HepG2 (cell line): ENCODE data around the gene ABCB9. TPM values are rescaled to one million over a fixed set of nuclear protein-coding genes. Genes with fewer than 3 reads are reported as not detected.

Experiments
- AHR ChIP-seq: IDR thresholded peaks from 2 replicates; pipeline ENCODE4 v1.6.1; 2018; ENCODE audit warnings: missing genetic modification reagents, missing compliant biosample characterization
- FOXO1 ChIP-seq: sonication (generic); formaldehyde crosslinking; IDR thresholded peaks from 2 replicates; pipeline ENCODE4 v1.4.0; 2020; ENCODE audit warnings: missing genetic modification reagents
- JDP2 ChIP-seq: sonication (generic); formaldehyde crosslinking; IDR thresholded peaks from 2 replicates; pipeline ENCODE4 v1.8.1; 2022; ENCODE audit warnings: missing genetic modification reagents, borderline replicate concordance
- NAIF1 ChIP-seq: sonication (generic); formaldehyde crosslinking; IDR thresholded peaks from 2 replicates; pipeline ENCODE4 v1.5.0; 2020; ENCODE audit warnings: mild to moderate bottlenecking, missing genetic modification reagents, borderline replicate concordance
- NFIC ChIP-seq: IDR thresholded peaks from 2 replicates; pipeline ENCODE4 v1.6.1; 2012; ENCODE audit warnings: mild to moderate bottlenecking, low read length, inconsistent platforms
- NFKB2 ChIP-seq: sonication (generic); formaldehyde crosslinking; IDR thresholded peaks from 2 replicates; pipeline ENCODE4 v1.4.0; 2020; ENCODE audit warnings: missing genetic modification reagents, borderline replicate concordance
- SMARCC2 ChIP-seq: fragments of 450-650 bp; IDR thresholded peaks from 2 replicates; pipeline ENCODE4 v1.6.1; 2017; ENCODE audit warnings: antibody characterized with exemption, mild to moderate bottlenecking
- ZFAT ChIP-seq: sonication (generic); formaldehyde crosslinking; conservative IDR thresholded peaks from 2 replicates; pipeline ENCODE4 v1.8.1; 2023; ENCODE audit warnings: missing genetic modification reagents, inconsistent platforms
- ZNF605 ChIP-seq: sonication (generic); formaldehyde crosslinking; IDR thresholded peaks from 2 replicates; pipeline ENCODE4 v1.8.0; 2022; ENCODE audit warnings: mild to moderate bottlenecking, missing genetic modification reagents
- ZNF614 ChIP-seq: IDR thresholded peaks from 2 replicates; pipeline ENCODE4 v1.6.1; 2018; ENCODE audit warnings: missing biosample characterization, missing genetic modification reagents, inconsistent platforms, borderline replicate concordance
- polyA plus RNA-seq, 8 experiments: library from polyadenylated mRNA; depleted of rRNA in 3 of 8; stranded (reverse) in 7 of 8; unstranded in 1 of 8; fragments of >200 nt; fragmentation: Illumina TruSeq in 4 of 8; extraction: Trizol in 4 of 8; gene quantifications; 2 replicates each; pipeline versions ENCODE4 v1.2.1 to v1.2.3, GENCODE V29; 2011 to 2016; ENCODE audit warnings: low read depth in 4 of 8, missing spikeins in 1 of 8, mixed read lengths in 1 of 8; ENCODE audit not compliant: insufficient read depth in 1 of 8
- total RNA-seq, 5 experiments: library from RNA; depleted of rRNA; stranded (reverse); fragments of >200 nt; fragmentation: Illumina TruSeq; extraction: Trizol; gene quantifications; 2 replicates each; pipeline ENCODE4 v1.2.3, GENCODE V29; 2016; ENCODE audit warnings: low read depth in 1 of 5
- TF ChIP-seq, protein P1 (sequence below): sonication (generic); formaldehyde crosslinking; IDR thresholded peaks from 2 replicates; pipeline ENCODE4 v1.4.0; 2020; ENCODE audit warnings: mild to moderate bottlenecking, missing genetic modification reagents
- TF ChIP-seq, protein P2 (sequence below), 2 experiments: fragments of 450-650 bp in 1 of 2; sonication (generic) in 1 of 2; formaldehyde crosslinking; IDR thresholded peaks; 2 replicates each; pipeline versions ENCODE4 v1.5.0 to v1.8.0; 2020 to 2022; ENCODE audit warnings: mild to moderate bottlenecking in 1 of 2, missing genetic modification reagents in 1 of 2
- TF ChIP-seq, protein P3 (sequence below): sonication (generic); formaldehyde crosslinking; IDR thresholded peaks from 2 replicates; pipeline ENCODE4 v1.4.0; 2020; ENCODE audit warnings: missing genetic modification reagents, borderline replicate concordance
- TF ChIP-seq, protein P4 (sequence below): sonication (generic); formaldehyde crosslinking; IDR thresholded peaks from 2 replicates; pipeline ENCODE4 v1.4.0; 2020; ENCODE audit warnings: missing genetic modification reagents, borderline replicate concordance

Gene ABCB9
- total and polyA plus RNA-seq, 2 of the 13 experiments (the other 11 are each of a cell fraction or from before 2014, with no cell fraction given): 5.1 to 6.0 TPM

DNA sequence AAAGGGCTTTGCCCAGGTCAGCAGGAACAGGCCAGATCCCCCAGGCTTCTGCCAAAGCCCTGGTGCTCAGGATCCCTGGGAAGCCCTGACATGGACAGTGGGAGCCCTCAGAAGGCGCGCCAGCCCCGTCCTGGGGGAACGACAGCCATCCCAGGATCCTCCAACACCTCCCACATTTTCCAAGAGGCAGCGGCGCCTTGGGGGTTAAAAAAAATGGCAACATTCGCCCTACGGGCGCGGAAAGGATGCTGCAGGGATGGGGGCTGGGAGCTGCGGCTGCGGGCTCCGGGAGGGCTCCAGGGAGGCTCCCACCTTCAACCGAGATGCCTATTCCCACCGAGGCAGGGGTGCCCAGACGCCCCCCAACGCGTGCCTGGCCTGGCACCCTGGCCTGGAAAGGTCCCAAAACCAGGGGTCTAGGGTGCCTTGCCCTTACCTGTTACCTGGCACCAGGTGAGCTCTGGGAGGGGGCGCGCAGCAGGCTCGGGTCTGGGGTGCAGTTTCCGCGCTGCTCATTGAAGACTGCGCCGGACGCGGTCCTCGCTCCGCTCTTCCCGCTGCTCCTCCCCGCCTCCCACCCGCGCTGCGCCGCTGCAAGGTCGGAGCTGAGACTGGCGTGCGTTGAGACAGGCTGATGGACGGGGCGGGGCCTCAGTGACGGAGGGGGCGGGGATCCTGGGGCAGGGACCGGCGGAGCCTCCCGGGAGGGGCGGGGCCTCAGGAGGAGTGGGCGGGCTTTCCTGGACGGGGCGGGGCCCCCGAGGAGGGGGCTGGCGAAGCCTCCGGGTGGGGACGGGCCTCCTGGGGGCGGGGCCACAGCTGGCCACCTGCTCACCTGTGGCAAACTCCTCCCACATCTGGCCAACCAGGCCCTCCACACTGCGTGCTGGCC, at the start of gene ABCB9 (continued):
- TF ChIP-seq, protein P1, sequence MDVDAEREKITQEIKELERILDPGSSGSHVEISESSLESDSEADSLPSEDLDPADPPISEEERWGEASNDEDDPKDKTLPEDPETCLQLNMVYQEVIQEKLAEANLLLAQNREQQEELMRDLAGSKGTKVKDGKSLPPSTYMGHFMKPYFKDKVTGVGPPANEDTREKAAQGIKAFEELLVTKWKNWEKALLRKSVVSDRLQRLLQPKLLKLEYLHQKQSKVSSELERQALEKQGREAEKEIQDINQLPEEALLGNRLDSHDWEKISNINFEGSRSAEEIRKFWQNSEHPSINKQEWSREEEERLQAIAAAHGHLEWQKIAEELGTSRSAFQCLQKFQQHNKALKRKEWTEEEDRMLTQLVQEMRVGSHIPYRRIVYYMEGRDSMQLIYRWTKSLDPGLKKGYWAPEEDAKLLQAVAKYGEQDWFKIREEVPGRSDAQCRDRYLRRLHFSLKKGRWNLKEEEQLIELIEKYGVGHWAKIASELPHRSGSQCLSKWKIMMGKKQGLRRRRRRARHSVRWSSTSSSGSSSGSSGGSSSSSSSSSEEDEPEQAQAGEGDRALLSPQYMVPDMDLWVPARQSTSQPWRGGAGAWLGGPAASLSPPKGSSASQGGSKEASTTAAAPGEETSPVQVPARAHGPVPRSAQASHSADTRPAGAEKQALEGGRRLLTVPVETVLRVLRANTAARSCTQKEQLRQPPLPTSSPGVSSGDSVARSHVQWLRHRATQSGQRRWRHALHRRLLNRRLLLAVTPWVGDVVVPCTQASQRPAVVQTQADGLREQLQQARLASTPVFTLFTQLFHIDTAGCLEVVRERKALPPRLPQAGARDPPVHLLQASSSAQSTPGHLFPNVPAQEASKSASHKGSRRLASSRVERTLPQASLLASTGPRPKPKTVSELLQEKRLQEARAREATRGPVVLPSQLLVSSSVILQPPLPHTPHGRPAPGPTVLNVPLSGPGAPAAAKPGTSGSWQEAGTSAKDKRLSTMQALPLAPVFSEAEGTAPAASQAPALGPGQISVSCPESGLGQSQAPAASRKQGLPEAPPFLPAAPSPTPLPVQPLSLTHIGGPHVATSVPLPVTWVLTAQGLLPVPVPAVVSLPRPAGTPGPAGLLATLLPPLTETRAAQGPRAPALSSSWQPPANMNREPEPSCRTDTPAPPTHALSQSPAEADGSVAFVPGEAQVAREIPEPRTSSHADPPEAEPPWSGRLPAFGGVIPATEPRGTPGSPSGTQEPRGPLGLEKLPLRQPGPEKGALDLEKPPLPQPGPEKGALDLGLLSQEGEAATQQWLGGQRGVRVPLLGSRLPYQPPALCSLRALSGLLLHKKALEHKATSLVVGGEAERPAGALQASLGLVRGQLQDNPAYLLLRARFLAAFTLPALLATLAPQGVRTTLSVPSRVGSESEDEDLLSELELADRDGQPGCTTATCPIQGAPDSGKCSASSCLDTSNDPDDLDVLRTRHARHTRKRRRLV (CRISPR knock-in tag): no peak
- TF ChIP-seq FOXO1: peak; percentile 36; the same call in 1 of the 2 replicates
- no peak for TF ChIP-seq JDP2
- TF ChIP-seq, protein P2, sequence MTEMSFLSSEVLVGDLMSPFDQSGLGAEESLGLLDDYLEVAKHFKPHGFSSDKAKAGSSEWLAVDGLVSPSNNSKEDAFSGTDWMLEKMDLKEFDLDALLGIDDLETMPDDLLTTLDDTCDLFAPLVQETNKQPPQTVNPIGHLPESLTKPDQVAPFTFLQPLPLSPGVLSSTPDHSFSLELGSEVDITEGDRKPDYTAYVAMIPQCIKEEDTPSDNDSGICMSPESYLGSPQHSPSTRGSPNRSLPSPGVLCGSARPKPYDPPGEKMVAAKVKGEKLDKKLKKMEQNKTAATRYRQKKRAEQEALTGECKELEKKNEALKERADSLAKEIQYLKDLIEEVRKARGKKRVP (CRISPR knock-in tag; IDR thresholded peaks at IDR 0.05): no peak
- no peak for TF ChIP-seq SMARCC2
- TF ChIP-seq, protein P3, sequence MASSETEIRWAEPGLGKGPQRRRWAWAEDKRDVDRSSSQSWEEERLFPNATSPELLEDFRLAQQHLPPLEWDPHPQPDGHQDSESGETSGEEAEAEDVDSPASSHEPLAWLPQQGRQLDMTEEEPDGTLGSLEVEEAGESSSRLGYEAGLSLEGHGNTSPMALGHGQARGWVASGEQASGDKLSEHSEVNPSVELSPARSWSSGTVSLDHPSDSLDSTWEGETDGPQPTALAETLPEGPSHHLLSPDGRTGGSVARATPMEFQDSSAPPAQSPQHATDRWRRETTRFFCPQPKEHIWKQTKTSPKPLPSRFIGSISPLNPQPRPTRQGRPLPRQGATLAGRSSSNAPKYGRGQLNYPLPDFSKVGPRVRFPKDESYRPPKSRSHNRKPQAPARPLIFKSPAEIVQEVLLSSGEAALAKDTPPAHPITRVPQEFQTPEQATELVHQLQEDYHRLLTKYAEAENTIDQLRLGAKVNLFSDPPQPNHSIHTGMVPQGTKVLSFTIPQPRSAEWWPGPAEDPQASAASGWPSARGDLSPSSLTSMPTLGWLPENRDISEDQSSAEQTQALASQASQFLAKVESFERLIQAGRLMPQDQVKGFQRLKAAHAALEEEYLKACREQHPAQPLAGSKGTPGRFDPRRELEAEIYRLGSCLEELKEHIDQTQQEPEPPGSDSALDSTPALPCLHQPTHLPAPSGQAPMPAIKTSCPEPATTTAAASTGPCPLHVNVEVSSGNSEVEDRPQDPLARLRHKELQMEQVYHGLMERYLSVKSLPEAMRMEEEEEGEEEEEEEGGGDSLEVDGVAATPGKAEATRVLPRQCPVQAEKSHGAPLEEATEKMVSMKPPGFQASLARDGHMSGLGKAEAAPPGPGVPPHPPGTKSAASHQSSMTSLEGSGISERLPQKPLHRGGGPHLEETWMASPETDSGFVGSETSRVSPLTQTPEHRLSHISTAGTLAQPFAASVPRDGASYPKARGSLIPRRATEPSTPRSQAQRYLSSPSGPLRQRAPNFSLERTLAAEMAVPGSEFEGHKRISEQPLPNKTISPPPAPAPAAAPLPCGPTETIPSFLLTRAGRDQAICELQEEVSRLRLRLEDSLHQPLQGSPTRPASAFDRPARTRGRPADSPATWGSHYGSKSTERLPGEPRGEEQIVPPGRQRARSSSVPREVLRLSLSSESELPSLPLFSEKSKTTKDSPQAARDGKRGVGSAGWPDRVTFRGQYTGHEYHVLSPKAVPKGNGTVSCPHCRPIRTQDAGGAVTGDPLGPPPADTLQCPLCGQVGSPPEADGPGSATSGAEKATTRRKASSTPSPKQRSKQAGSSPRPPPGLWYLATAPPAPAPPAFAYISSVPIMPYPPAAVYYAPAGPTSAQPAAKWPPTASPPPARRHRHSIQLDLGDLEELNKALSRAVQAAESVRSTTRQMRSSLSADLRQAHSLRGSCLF: no peak
- TF ChIP-seq NFKB2: peak; percentile 49; the same call in 1 of the 2 replicates
- TF ChIP-seq NFIC: no peak
- TF ChIP-seq ZNF605 (CRISPR knock-in tag): peak; percentile 75
- TF ChIP-seq ZFAT (CRISPR knock-in tag): no peak
- no peak for TF ChIP-seq AHR (CRISPR knock-in tag)
- TF ChIP-seq, protein P4, sequence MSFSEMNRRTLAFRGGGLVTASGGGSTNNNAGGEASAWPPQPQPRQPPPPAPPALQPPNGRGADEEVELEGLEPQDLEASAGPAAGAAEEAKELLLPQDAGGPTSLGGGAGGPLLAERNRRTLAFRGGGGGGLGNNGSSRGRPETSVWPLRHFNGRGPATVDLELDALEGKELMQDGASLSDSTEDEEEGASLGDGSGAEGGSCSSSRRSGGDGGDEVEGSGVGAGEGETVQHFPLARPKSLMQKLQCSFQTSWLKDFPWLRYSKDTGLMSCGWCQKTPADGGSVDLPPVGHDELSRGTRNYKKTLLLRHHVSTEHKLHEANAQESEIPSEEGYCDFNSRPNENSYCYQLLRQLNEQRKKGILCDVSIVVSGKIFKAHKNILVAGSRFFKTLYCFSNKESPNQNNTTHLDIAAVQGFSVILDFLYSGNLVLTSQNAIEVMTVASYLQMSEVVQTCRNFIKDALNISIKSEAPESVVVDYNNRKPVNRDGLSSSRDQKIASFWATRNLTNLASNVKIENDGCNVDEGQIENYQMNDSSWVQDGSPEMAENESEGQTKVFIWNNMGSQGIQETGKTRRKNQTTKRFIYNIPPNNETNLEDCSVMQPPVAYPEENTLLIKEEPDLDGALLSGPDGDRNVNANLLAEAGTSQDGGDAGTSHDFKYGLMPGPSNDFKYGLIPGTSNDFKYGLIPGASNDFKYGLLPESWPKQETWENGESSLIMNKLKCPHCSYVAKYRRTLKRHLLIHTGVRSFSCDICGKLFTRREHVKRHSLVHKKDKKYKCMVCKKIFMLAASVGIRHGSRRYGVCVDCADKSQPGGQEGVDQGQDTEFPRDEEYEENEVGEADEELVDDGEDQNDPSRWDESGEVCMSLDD (CRISPR knock-in tag): no peak
- TF ChIP-seq ZNF614: no peak
- no peak for TF ChIP-seq NAIF1
